ENCODE measurements around the gene SPTBN4. TPM values are rescaled to one million over a fixed set of nuclear protein-coding genes. Genes with fewer than 3 reads are reported as not detected.
A peak's percentile ranks its signal among the peaks of the same experiment; 100 is the strongest.

Gene SPTBN4
- total RNA-seq: 0.43 TPM

GRCh38 chr19:40466985-40467734 is at the start of gene SPTBN4:
Gene SPTBN4, plus strand, starts transcription at chr19:40467001. Its CDS starts 5,621 bp downstream, at chr19:40472622.
- DNase-seq (ENCODE audit: low spot score in 2 of 2): no peak
- H3K27ac ChIP-seq: peak within 1 kb of the TSS in 1 of 2 donors; percentile 17
- peak within 1 kb of the TSS; percentile 49 to 66 for H3K4me3 ChIP-seq
- intact Hi-C loops (cut with DNase I): loop anchor here (1.0 to 10.0 kb wide), 3 partner anchors 103 to 632 kb away; partner anchors contain the start of genes DYRK1B, MIA and RAB4B
- no peaks in the 10 kb centered on the region for H3K36me3 ChIP-seq
- TF ChIP-seq CTCF (IDR thresholded peaks at IDR 0.05): no peak
- H3K27me3 ChIP-seq: no peaks in the 10 kb centered on the region
- H3K9me3 ChIP-seq: no peaks in the 10 kb centered on the region
- peaks cover 5 to 22% of the 10 kb centered on the region in 2 donors for H3K4me1 ChIP-seq

- H3K4me1 ChIP-seq: peaks cover 9 to 13% of the 10 kb centered on the region in 2 donors
- H3K9me3 ChIP-seq: no peaks in the 10 kb centered on the region
- H3K36me3 ChIP-seq: peaks cover 4 to 6% of the 10 kb centered on the region in 2 donors
- DNase-seq (ENCODE audit: low spot score in 2 of 2): no peak
- TF ChIP-seq CTCF (IDR thresholded peaks at IDR 0.05): no peak
- peak overlapping the region; percentile 31 to 56 for H3K27ac ChIP-seq
- no peaks in the 10 kb centered on the region for H3K27me3 ChIP-seq
- intact Hi-C loops (cut with DNase I): no loop called here
- no peak overlapping the region for H3K4me3 ChIP-seq
Measured at GRCh38 chr19:40417643-40417981, 49.2 kb upstream of the SPTBN4 start.

- Histone ChIP-seq H3K4me1 (peaks cover 10 to 18% of the 10 kb centered on the region in 2 donors), H3K36me3 (peaks cover 8 to 11% of the 10 kb centered on the region in 2 donors), H3K27me3 (no peaks in the 10 kb centered on the region), H3K9me3 (no peaks in the 10 kb centered on the region), H3K4me3 (no peak overlapping the region), H3K27ac (peak overlapping the region in 1 of 2 donors; percentile 31)
- no peak for TF ChIP-seq CTCF (IDR thresholded peaks at IDR 0.05)
- no peak for DNase-seq (ENCODE audit: low spot score in 2 of 2)
- intact Hi-C loops (cut with DNase I): no loop called here
Measured at GRCh38 chr19:40418040-40418439, 48.8 kb upstream of the SPTBN4 start.

GRCh38 chr19:40419066-40419612 is 47.7 kb upstream of the SPTBN4 start:
- TF ChIP-seq CTCF (IDR thresholded peaks at IDR 0.05): no peak
- H3K27me3 ChIP-seq: no peaks in the 10 kb centered on the region
- peaks cover 11 to 17% of the 10 kb centered on the region in 2 donors for H3K36me3 ChIP-seq
- no peak overlapping the region for H3K4me3 ChIP-seq
- H3K9me3 ChIP-seq: no peaks in the 10 kb centered on the region
- intact Hi-C loops (cut with DNase I): no loop called here
- H3K4me1 ChIP-seq: peaks cover 14 to 29% of the 10 kb centered on the region in 2 donors
- no peak overlapping the region for H3K27ac ChIP-seq
- no peak for DNase-seq (ENCODE audit: low spot score in 2 of 2)

- no peak for TF ChIP-seq CTCF (IDR thresholded peaks at IDR 0.05)
- no peak overlapping the region for H3K27ac ChIP-seq
- no peak overlapping the region for H3K4me3 ChIP-seq
- H3K9me3 ChIP-seq: no peaks in the 10 kb centered on the region
- intact Hi-C loops (cut with DNase I): loop anchor here (2.0 to 10.0 kb wide), 4 partner anchors 71 to 375 kb away; partner anchors contain the start of genes AKT2, C19orf47, COQ8B and EGLN2
- DNase-seq (ENCODE audit: low spot score in 2 of 2): no peak
- H3K36me3 ChIP-seq: peaks cover 11 to 17% of the 10 kb centered on the region in 2 donors
- no peaks in the 10 kb centered on the region for H3K27me3 ChIP-seq
- H3K4me1 ChIP-seq: peaks cover 14 to 30% of the 10 kb centered on the region in 2 donors
Measured at GRCh38 chr19:40419780-40420179, 47.0 kb upstream of the SPTBN4 start.
